Right lobe of liver (tissue), 4 donors: Measurements from ENCODE around the gene KLC1.

Source experiments
- CTCF ChIP-seq, 4 donors: fragments of 200-600 bp in 3 of 4; fragments of 450-650 bp in 1 of 4; IDR thresholded peaks; one replicate each; pipeline versions ENCODE4 v1.5.1 to v1.8.0; 2016 to 2022; ENCODE audit warnings: antibody characterized with exemption in 4 of 4, mild to moderate bottlenecking in 2 of 4
- POLR2A ChIP-seq: fragments of 450-650 bp; IDR thresholded peaks from one replicate; pipeline ENCODE4 v1.6.1; 2017; ENCODE audit warnings: antibody characterized with exemption, mild to moderate bottlenecking
- donor health status: DM: no; HTN: no; CAD: no.
- donor health status: DM: no; HTN: no; CAD: no.
- donor health status: DM: no; HTN: yes; CAD: no.

GRCh38 chr14:103606963-103607668 is 21.9 kb upstream of the KLC1 start:
- TF ChIP-seq CTCF (IDR thresholded peaks at IDR 0.05) (peak in 3 of 4 donors; percentile 16 to 23 (median 23)), POLR2A (no peak)
